ENCODE results near the gene WLS.

WLS gene

DNA sequence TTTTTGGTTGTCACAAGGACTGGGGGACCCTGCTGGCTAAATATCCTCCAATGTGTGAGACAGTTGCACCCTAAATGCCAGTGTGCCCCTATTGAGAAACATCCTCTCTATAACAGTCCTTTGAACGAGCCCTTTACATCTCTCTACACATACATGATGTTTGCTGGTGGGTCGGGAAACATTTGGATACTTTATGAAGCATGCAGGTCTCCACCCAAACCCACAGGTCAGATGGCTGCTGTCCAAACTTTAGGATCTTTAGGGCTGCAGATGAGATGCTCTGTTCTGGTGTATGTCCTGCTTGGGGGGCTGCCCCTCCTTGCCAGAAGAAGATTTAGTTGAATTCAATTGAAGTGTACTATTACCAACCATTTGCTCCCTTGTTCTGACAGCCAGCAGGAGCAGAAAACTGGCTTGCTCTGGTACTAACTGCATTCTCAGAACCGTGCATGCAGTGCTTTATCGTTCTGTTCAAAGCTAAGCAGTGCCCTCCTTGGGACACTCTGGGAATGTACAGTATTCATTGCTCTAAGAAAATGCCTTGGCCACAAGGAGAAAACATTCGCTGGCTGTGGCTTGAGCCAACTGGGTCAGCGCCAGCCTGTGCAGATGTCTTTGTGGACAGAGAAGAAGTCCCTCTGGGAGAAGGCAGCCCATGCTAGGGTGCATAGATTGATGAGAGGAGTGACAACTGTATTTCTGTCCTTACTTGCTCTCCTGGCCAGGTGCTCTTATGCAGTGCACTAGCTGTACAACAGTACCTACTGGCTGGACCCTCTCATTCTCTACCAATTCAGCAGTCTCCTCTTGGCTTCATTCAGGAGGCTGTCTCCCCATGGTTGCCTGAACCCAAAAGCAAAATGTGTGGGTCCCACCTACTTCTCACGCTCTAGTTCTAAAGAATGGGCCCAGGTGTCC is 120.5 kb downstream of the WLS start:
- TF ChIP-seq EZH2phosphoT487 (conservative IDR thresholded peaks at IDR 0.05; ENCODE audit: low read length): no peak
- TF ChIP-seq, protein P1, sequence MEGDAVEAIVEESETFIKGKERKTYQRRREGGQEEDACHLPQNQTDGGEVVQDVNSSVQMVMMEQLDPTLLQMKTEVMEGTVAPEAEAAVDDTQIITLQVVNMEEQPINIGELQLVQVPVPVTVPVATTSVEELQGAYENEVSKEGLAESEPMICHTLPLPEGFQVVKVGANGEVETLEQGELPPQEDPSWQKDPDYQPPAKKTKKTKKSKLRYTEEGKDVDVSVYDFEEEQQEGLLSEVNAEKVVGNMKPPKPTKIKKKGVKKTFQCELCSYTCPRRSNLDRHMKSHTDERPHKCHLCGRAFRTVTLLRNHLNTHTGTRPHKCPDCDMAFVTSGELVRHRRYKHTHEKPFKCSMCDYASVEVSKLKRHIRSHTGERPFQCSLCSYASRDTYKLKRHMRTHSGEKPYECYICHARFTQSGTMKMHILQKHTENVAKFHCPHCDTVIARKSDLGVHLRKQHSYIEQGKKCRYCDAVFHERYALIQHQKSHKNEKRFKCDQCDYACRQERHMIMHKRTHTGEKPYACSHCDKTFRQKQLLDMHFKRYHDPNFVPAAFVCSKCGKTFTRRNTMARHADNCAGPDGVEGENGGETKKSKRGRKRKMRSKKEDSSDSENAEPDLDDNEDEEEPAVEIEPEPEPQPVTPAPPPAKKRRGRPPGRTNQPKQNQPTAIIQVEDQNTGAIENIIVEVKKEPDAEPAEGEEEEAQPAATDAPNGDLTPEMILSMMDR (IDR thresholded peaks at IDR 0.05; ENCODE audit: insufficient read depth, low read length, poor library complexity, severe bottlenecking): no peak
- no peaks in the 10 kb centered on the region for H3K79me2 ChIP-seq (ENCODE audit: insufficient read depth, low read length)
- no peak overlapping the region for H3K4me2 ChIP-seq (ENCODE audit: low read depth, low read length, poor library complexity, severe bottlenecking)

DNA sequence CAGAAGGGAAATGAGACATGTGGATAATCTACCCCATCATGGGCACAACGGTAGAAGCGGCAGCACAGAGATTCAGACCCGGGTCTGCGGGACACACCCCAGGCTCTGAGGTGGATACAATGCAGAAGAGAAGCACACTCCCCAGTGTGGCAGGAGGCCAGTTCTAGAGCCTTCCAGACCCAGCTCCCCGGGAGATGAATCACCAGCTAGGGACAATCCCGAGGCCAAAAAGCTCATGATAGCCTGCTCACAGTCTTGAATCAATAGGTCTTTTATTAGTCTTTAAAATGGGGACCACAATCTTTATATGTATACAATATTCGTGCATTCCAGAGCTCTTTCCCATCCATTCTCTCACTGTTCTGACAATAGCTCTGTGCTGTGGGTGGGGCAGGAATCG is 124.6 kb downstream of the WLS start:
- Histone ChIP-seq H3K36me3 (ENCODE audit: low read length) (no peaks in the 10 kb centered on the region), H3K9me3 (ENCODE audit: insufficient read depth, low read length) (no peaks in the 10 kb centered on the region), H3K9ac (ENCODE audit: low read length) (no peak overlapping the region), H3K4me3 (ENCODE audit: insufficient read depth, low read length, poor library complexity, severe bottlenecking) (no peak overlapping the region), H3F3A (ENCODE audit: insufficient read depth) (no peaks in the 10 kb centered on the region), H3K27me3 (ENCODE audit: low read length) (no peaks in the 10 kb centered on the region), H4K20me1 (ENCODE audit: low read depth, low read length) (no peaks in the 10 kb centered on the region), H3K9me2 (replicated peaks; ENCODE audit: insufficient read depth, low read length) (no peaks in the 10 kb centered on the region), H3K4me2 (ENCODE audit: low read depth, low read length, poor library complexity, severe bottlenecking) (no peak overlapping the region), H2AFZ (ENCODE audit: low read depth, low read length, severe bottlenecking) (no peak overlapping the region), H3K79me2 (ENCODE audit: insufficient read depth, low read length) (no peaks in the 10 kb centered on the region), H3K27ac (ENCODE audit: low read depth, low read length) (no peak overlapping the region)
- TF ChIP-seq, protein P1 (IDR thresholded peaks at IDR 0.05; ENCODE audit: insufficient read depth, low read length, poor library complexity, severe bottlenecking): no peak
- TF ChIP-seq EZH2phosphoT487 (conservative IDR thresholded peaks at IDR 0.05; ENCODE audit: low read length): no peak

More for the DNA sequence above, 120.5 kb downstream of the WLS start:
- no peaks in the 10 kb centered on the region for H3K9me3 ChIP-seq (ENCODE audit: insufficient read depth, low read length)
- H3K9me2 ChIP-seq (replicated peaks; ENCODE audit: insufficient read depth, low read length): no peaks in the 10 kb centered on the region
- no peaks in the 10 kb centered on the region for H4K20me1 ChIP-seq (ENCODE audit: low read depth, low read length)
- H3F3A ChIP-seq (ENCODE audit: insufficient read depth): no peaks in the 10 kb centered on the region
- no peak overlapping the region for H3K4me3 ChIP-seq (ENCODE audit: insufficient read depth, low read length, poor library complexity, severe bottlenecking)
- H3K27ac ChIP-seq (ENCODE audit: low read depth, low read length): no peak overlapping the region
- H3K9ac ChIP-seq (ENCODE audit: low read length): no peak overlapping the region
- no peaks in the 10 kb centered on the region for H3K36me3 ChIP-seq (ENCODE audit: low read length)
- H3K27me3 ChIP-seq (ENCODE audit: low read length): no peaks in the 10 kb centered on the region
- no peak overlapping the region for H2AFZ ChIP-seq (ENCODE audit: low read depth, low read length, severe bottlenecking)

DNA sequence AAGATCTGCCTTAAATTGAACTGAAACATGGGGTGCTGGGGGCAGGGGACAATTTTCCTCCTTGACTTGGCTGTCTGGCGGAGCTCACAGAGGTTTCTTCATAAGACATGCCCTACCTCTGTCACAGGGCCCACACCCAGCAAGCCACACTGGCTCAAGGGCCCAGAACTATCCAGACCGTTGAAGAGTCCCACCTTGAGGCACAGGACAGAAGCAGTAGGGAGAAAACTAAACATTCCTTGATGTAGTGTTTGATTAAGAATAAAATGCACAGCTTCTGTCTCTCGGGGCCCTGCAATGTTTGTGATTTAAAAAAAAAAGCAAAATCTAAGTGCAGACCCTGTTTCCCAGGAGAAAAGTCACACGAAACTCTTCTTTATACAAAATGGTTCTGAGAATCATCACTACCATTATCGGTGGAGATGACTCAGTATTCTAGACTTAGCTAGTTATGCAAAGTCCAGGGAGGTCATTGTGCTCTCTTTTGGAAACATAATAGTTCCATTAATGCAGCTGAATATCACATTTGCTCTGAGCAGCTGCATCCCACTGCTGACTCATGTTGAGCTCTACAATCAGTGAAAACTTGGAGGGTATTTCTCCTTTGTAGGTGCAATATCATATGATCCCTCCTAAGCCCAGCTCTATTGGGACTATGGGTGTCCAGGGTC is 128.3 kb downstream of the WLS start:
- Histone ChIP-seq H3K9me2 (replicated peaks; ENCODE audit: insufficient read depth, low read length) (no peaks in the 10 kb centered on the region), H3F3A (ENCODE audit: insufficient read depth) (no peaks in the 10 kb centered on the region), H2AFZ (ENCODE audit: low read depth, low read length, severe bottlenecking) (no peak overlapping the region), H3K27me3 (ENCODE audit: low read length) (no peaks in the 10 kb centered on the region), H3K4me3 (ENCODE audit: insufficient read depth, low read length, poor library complexity, severe bottlenecking) (no peak overlapping the region), H4K20me1 (ENCODE audit: low read depth, low read length) (no peaks in the 10 kb centered on the region), H3K9ac (ENCODE audit: low read length) (no peak overlapping the region), H3K9me3 (ENCODE audit: insufficient read depth, low read length) (no peaks in the 10 kb centered on the region), H3K79me2 (ENCODE audit: insufficient read depth, low read length) (no peaks in the 10 kb centered on the region), H3K36me3 (ENCODE audit: low read length) (no peaks in the 10 kb centered on the region), H3K4me2 (ENCODE audit: low read depth, low read length, poor library complexity, severe bottlenecking) (no peak overlapping the region), H3K27ac (ENCODE audit: low read depth, low read length) (no peak overlapping the region)
- TF ChIP-seq, protein P1 (IDR thresholded peaks at IDR 0.05; ENCODE audit: insufficient read depth, low read length, poor library complexity, severe bottlenecking): no peak
- TF ChIP-seq EZH2phosphoT487 (conservative IDR thresholded peaks at IDR 0.05; ENCODE audit: low read length): no peak

All from SU-DHL-6 (cell line).